Psoas muscle (tissue), 8 donors: Measurements from ENCODE around the gene AFDN. TPM values are rescaled to one million over a fixed set of nuclear protein-coding genes. Genes with fewer than 3 reads are reported as not detected.

Experiments
- ATAC-seq, 4 donors: fragments of 200-7000 bp; cut with Tn5 transposase; one replicate each; pipeline ENCODE4 v1.9.1; 2020; ENCODE audit warnings: moderate library complexity in 3 of 4, mild to moderate bottlenecking in 2 of 4
- DNase-seq, 2 donors: peaks; one replicate each; pipeline ENCODE4 v3.0.0-alpha.2; 2020
- H3K27ac ChIP-seq: fragments of 200-600 bp; one replicate; pipeline ENCODE4 v1.8.0; 2022
- H3K27me3 ChIP-seq, 3 donors: fragments of 200-600 bp in 1 of 3; one replicate each; pipeline versions ENCODE4 v1.6.1 to v1.8.0; 2013 to 2022; ENCODE audit warnings: low read length in 2 of 3, mild to moderate bottlenecking in 2 of 3, moderate library complexity in 1 of 3; ENCODE audit not compliant: insufficient read depth in 3 of 3
- H3K36me3 ChIP-seq, 2 donors: fragments of 200-600 bp in 1 of 2; one replicate each; pipeline versions ENCODE4 v1.6.1 to v1.8.0; 2013 to 2022; ENCODE audit warnings: low read depth in 1 of 2, mild to moderate bottlenecking in 1 of 2, moderate library complexity in 1 of 2; ENCODE audit not compliant: insufficient read depth in 1 of 2
- H3K4me1 ChIP-seq: fragments of 200-600 bp; one replicate; pipeline ENCODE4 v1.8.0; 2022
- H3K4me3 ChIP-seq: fragments of 200-600 bp; one replicate; pipeline ENCODE4 v1.8.0; 2022; ENCODE audit warnings: mild to moderate bottlenecking
- H3K9me3 ChIP-seq: fragments of 200-600 bp; one replicate; pipeline ENCODE4 v1.8.0; 2022
- WGBS, 3 donors: extraction: QIAGEN DNeasy Blood & Tissue Kit; methylation state at CpG; one replicate each; pipeline versions ENCODE4 v1.1.6 to v1.1.7; 2013; 5-methylcytosine and 5-hydroxymethylcytosine counted together
- intact Hi-C, 2 donors: fragments of 100-400 bp; cut with DNase I; formaldehyde crosslinking; loops; one replicate each; pipeline versions ENCODE4 v1.11.0 to v1.14.2; 2022
- polyA plus RNA-seq, 3 donors: library from polyadenylated mRNA; stranded (reverse); fragments of 200-250 nt; gene quantifications; one replicate each; pipeline ENCODE4 v1.2.3, GENCODE V29; 2013
- total RNA-seq, 4 donors: library from RNA; stranded (reverse); fragmentation: NEBNext Ultra II Directional in 2 of 4; extraction: Animal tissue kit (Norgen Biotek cat#: 25700) in 2 of 4; gene quantifications; one replicate each; pipeline versions ENCODE4 v1.2.1 to v1.2.4, GENCODE V29; 2021 to 2023
- TF ChIP-seq, protein P1 (sequence below): fragments of 200-600 bp; IDR thresholded peaks from one replicate; pipeline ENCODE4 v1.8.0; 2022; ENCODE audit warnings: antibody characterized with exemption
- donor health status: healthy with polysubstance abuse.
- donor health status: DM: no; HTN: no; CAD: no; lungs with moderate emphysema.
- donor health status: Bipolar disorder and iron deficiency.
- donor health status: healthy.
- donor health status: DM: yes; HTN: yes; CAD: no.
- donor health status: DM: no; HTN: no; CAD: no.
- donor health status: DM: no; HTN: no; CAD: no.
- donor health status: DM: yes; HTN: yes; CAD: no.

Gene AFDN
- total and polyA plus RNA-seq, 7 donors, result 12.2 to 35.6 (median 32.9) TPM

GRCh38 chr6:167946604-167947003 lies 119.9 kb downstream of the AFDN start:
- Histone ChIP-seq H3K9me3 (no peaks in the 10 kb centered on the region), H3K4me3 (no peak overlapping the region), H3K27ac (no peak overlapping the region), H3K4me1 (no peaks in the 10 kb centered on the region), H3K27me3 (no peaks in the 10 kb centered on the region), H3K36me3 (peaks cover 5 to 90% of the 10 kb centered on the region in 2 donors)
- TF ChIP-seq, protein P1, sequence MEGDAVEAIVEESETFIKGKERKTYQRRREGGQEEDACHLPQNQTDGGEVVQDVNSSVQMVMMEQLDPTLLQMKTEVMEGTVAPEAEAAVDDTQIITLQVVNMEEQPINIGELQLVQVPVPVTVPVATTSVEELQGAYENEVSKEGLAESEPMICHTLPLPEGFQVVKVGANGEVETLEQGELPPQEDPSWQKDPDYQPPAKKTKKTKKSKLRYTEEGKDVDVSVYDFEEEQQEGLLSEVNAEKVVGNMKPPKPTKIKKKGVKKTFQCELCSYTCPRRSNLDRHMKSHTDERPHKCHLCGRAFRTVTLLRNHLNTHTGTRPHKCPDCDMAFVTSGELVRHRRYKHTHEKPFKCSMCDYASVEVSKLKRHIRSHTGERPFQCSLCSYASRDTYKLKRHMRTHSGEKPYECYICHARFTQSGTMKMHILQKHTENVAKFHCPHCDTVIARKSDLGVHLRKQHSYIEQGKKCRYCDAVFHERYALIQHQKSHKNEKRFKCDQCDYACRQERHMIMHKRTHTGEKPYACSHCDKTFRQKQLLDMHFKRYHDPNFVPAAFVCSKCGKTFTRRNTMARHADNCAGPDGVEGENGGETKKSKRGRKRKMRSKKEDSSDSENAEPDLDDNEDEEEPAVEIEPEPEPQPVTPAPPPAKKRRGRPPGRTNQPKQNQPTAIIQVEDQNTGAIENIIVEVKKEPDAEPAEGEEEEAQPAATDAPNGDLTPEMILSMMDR, result no peak
- DNase-seq (no peak), ATAC-seq (no peak)
- intact Hi-C loops, result no loop called here
- 46 to 56% (median 48%) methylated on average over 5 of the region's 5 CpGs for WGBS, 3 donors

- Histone ChIP-seq H3K4me1 (no peaks in the 10 kb centered on the region), H3K4me3 (no peak overlapping the region), H3K9me3 (no peaks in the 10 kb centered on the region), H3K36me3 (peaks cover 9 to 98% of the 10 kb centered on the region in 2 donors), H3K27me3 (no peaks in the 10 kb centered on the region), H3K27ac (no peak overlapping the region)
- DNase-seq, result no peak
- TF ChIP-seq, protein P1, result no peak
- intact Hi-C loops, result no loop called here
- ATAC-seq, result no peak
- 90 to 96% (median 94%) methylated on average over 1 of the region's 1 CpG for WGBS, 3 donors
Observed at GRCh38 chr6:167947716-167948115, 121.0 kb downstream of the AFDN start.

DNA sequence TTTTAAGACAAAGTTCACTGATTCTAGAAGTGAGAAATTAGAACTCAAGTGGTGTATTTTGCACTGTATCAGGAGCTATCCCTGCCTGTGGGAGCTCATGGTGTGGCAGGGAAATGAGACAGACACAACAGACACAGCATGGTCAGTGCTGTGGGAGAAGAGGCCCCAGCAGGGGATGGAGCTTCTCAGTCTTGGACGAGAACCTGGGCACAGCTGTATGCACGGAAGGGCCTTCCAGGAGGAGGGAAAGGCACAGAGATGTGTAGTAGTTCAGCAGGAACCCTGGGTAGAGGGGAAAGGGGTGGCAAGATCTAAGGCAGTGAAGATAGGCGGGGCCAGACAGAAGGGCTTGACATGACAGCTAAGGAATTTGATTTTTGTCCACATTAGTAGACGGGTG lies 122.0 kb downstream of the AFDN start:
- Histone ChIP-seq H3K27me3 (no peaks in the 10 kb centered on the region), H3K27ac (no peak overlapping the region), H3K4me1 (no peaks in the 10 kb centered on the region), H3K9me3 (no peaks in the 10 kb centered on the region), H3K4me3 (no peak overlapping the region), H3K36me3 (peaks cover 9 to 98% of the 10 kb centered on the region in 2 donors)
- ATAC-seq (no peak), DNase-seq (no peak)
- intact Hi-C loops, result no loop called here
- 76 to 81% (median 79%) methylated on average over 4 of the region's 4 CpGs for WGBS, 3 donors
- TF ChIP-seq, protein P1, result no peak

DNA sequence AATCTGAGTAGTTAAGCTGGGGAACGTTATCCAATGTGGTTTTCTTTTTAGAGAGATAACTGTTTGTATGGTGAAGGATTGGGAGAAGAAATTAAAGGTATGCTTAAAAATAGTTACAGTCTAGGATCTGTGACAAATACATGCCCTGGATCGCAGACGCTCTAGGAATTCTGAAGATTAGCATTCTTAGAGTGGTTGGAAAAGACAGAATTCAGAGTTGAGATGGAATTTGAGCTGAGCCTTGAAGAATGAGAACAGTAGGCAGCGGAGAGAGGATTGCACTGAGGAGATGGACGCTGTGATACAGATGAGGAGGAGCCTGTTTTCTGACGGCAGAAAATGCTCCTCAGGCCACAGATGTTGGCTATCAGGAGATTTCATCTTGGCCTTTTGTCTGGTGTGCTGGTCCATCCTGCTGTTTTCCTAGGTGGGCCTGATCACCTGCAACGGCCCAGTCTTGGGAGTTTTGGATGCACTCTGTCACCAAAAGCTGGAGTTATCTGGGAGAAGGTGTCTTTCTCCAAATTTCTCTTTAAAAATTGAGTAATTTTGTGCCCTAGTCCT lies 122.5 kb downstream of the AFDN start:
- peaks cover 9 to 94% of the 10 kb centered on the region in 2 donors for H3K36me3 ChIP-seq
- DNase-seq, result no peak

More for the DNA sequence above, 122.5 kb downstream of the AFDN start:
- H3K9me3 ChIP-seq, result no peaks in the 10 kb centered on the region
- no peaks in the 10 kb centered on the region for H3K4me1 ChIP-seq
- no peak overlapping the region for H3K27ac ChIP-seq
- TF ChIP-seq, protein P1, result no peak
- 78 to 82% (median 79%) methylated on average over 7 of the region's 7 CpGs for WGBS, 3 donors
- no peak for ATAC-seq
- H3K27me3 ChIP-seq, result no peaks in the 10 kb centered on the region
- no peak overlapping the region for H3K4me3 ChIP-seq
- intact Hi-C loops, result no loop called here
